ENCODE measurements around the gene CENPU. TPM values are rescaled to one million over a fixed set of nuclear protein-coding genes. Genes with fewer than 3 reads are reported as not detected.

Gene CENPU
- total and polyA plus RNA-seq, 2 donors (not counting 1 experiment from before 2014, with no cell fraction given) = 1.6 to 2.1 TPM

- H3K27ac Mint-ChIP-seq = no peak overlapping the region
- no peak for DNase-seq
- CTCF ChIA-PET = no interaction called here
- Histone ChIP-seq H3K27ac (ENCODE audit: low read length in 2 of 2) (no peak overlapping the region), H3K9me3 (ENCODE audit: control extremely low read depth in 1 of 3, control insufficient read depth in 2 of 3, insufficient read depth in 1 of 3, low read length in 2 of 3) (no peaks in the 10 kb centered on the region), H3K4me2 (replicated peaks; ENCODE audit: low read depth, low read length, poor library complexity, severe bottlenecking) (no peak overlapping the region), H3K36me3 (replicated peaks in 1 of 2; ENCODE audit: control extremely low read depth in 1 of 2, control insufficient read depth in 1 of 2, extremely low read depth in 1 of 2, insufficient read depth in 2 of 2, low read length in 1 of 2) (peaks cover 0 to 6% of the 10 kb centered on the region in 2 experiments), H3K27me3 (replicated peaks in 1 of 4; ENCODE audit: control extremely low read depth in 1 of 4, control insufficient read depth in 3 of 4, insufficient read depth in 4 of 4, low read length in 3 of 4) (no peaks in the 10 kb centered on the region), H4K20me1 (ENCODE audit: control insufficient read depth, insufficient read depth, low read length, poor library complexity, severe bottlenecking) (no peaks in the 10 kb centered on the region), H2AFZ (ENCODE audit: insufficient read depth, low read depth, low read length, poor library complexity, severe bottlenecking) (no peak overlapping the region), H3K79me2 (ENCODE audit: control insufficient read depth, insufficient read depth, low read length) (no peaks in the 10 kb centered on the region), H3K4me1 (ENCODE audit: control insufficient read depth in 2 of 2, insufficient read depth in 2 of 2, low read length in 2 of 2) (no peaks in the 10 kb centered on the region), H3K4me3 (ENCODE audit: control extremely low read depth in 1 of 5, extremely low read depth in 1 of 5, insufficient read depth in 1 of 5, low read depth in 2 of 5, low read length in 4 of 5) (no peak overlapping the region), H3K9ac (ENCODE audit: low read length) (no peak overlapping the region)
- POLR2A ChIA-PET = interaction anchor here (0.9 kb wide), 1 partner anchor 57 kb away, joined by 4 read pairs; the partner anchor contains the start of genes CASP3 and PRIMPOL
- TF ChIP-seq CTCF (IDR thresholded peaks at IDR 0.05) = no peak
- TF ChIP-seq EZH2 (IDR thresholded peaks at IDR 0.05; ENCODE audit: borderline replicate concordance, insufficient read depth, low read depth, low read length, poor library complexity, severe bottlenecking) = no peak
- no peaks in the 10 kb centered on the region for H3K9me3 Mint-ChIP-seq (ENCODE audit: insufficient read depth)
- ATAC-seq (ENCODE audit: low read depth) = no peak
- no peaks in the 10 kb centered on the region for H3K27me3 Mint-ChIP-seq
- no CpG with 5 or more reads among the region's 1 CpG for WGBS (ENCODE audit: insufficient coverage)
- no peaks in the 10 kb centered on the region for H3K4me1 Mint-ChIP-seq
- intact Hi-C loops (cut with micrococcal nuclease) = no loop called here
- no peak overlapping the region for H3K4me3 Mint-ChIP-seq
These were observed 27.4 kb downstream of the CENPU start for GRCh38 chr4:184706453-184706852.

- Histone ChIP-seq H3K79me2 (ENCODE audit: control insufficient read depth, insufficient read depth, low read length) (no peaks in the 10 kb centered on the region), H3K36me3 (replicated peaks in 1 of 2; ENCODE audit: control extremely low read depth in 1 of 2, control insufficient read depth in 1 of 2, extremely low read depth in 1 of 2, insufficient read depth in 2 of 2, low read length in 1 of 2) (peaks cover 0 to 6% of the 10 kb centered on the region in 2 experiments), H3K9ac (ENCODE audit: low read length) (no peak overlapping the region), H3K4me2 (replicated peaks; ENCODE audit: low read depth, low read length, poor library complexity, severe bottlenecking) (no peak overlapping the region), H3K4me1 (ENCODE audit: control insufficient read depth in 2 of 2, insufficient read depth in 2 of 2, low read length in 2 of 2) (no peaks in the 10 kb centered on the region), H3K27ac (ENCODE audit: low read length in 2 of 2) (no peak overlapping the region), H3K27me3 (replicated peaks in 1 of 4; ENCODE audit: control extremely low read depth in 1 of 4, control insufficient read depth in 3 of 4, insufficient read depth in 4 of 4, low read length in 3 of 4) (no peaks in the 10 kb centered on the region), H3K4me3 (ENCODE audit: control extremely low read depth in 1 of 5, extremely low read depth in 1 of 5, insufficient read depth in 1 of 5, low read depth in 2 of 5, low read length in 4 of 5) (no peak overlapping the region), H3K9me3 (ENCODE audit: control extremely low read depth in 1 of 3, control insufficient read depth in 2 of 3, insufficient read depth in 1 of 3, low read length in 2 of 3) (no peaks in the 10 kb centered on the region), H2AFZ (ENCODE audit: insufficient read depth, low read depth, low read length, poor library complexity, severe bottlenecking) (no peak overlapping the region), H4K20me1 (ENCODE audit: control insufficient read depth, insufficient read depth, low read length, poor library complexity, severe bottlenecking) (no peaks in the 10 kb centered on the region)
- ATAC-seq (ENCODE audit: low read depth) = no peak
- no peak for TF ChIP-seq EZH2 (IDR thresholded peaks at IDR 0.05; ENCODE audit: borderline replicate concordance, insufficient read depth, low read depth, low read length, poor library complexity, severe bottlenecking)
- no peak for TF ChIP-seq CTCF (IDR thresholded peaks at IDR 0.05)
- no peak overlapping the region for H3K4me3 Mint-ChIP-seq
- ChIA-PET CTCF (no interaction called here), POLR2A (interaction anchor here (0.9 kb wide), 1 partner anchor 56 kb away, joined by 4 read pairs; the partner anchor contains the start of genes CASP3 and PRIMPOL)
- H3K4me1 Mint-ChIP-seq = no peaks in the 10 kb centered on the region
- WGBS (ENCODE audit: insufficient coverage) = 83% methylated on average over 2 of the region's 5 CpGs
- no peaks in the 10 kb centered on the region for H3K9me3 Mint-ChIP-seq (ENCODE audit: insufficient read depth)
- no peak for DNase-seq
- intact Hi-C loops (cut with micrococcal nuclease) = no loop called here
- no peaks in the 10 kb centered on the region for H3K27me3 Mint-ChIP-seq
- no peak overlapping the region for H3K27ac Mint-ChIP-seq
These were observed 28.2 kb downstream of the CENPU start for GRCh38 chr4:184705692-184706091.
